ENCODE measurements around the gene KHDRBS2.

The KHDRBS2 gene

GRCh38 chr6:62174548-62174947 is 111.5 kb downstream of the KHDRBS2 start:
- H3K36me3 ChIP-seq (ENCODE audit: control insufficient read depth, low read depth, low read length) = no peaks in the 10 kb centered on the region

GRCh38 chr6:62167736-62168135 is 118.3 kb downstream of the KHDRBS2 start:
- no peaks in the 10 kb centered on the region for H3K4me1 ChIP-seq (ENCODE audit: control insufficient read depth, low read depth, low read length)
- no peak overlapping the region for H3K27ac ChIP-seq (ENCODE audit: low read length)
- no peaks in the 10 kb centered on the region for H3K36me3 ChIP-seq (ENCODE audit: control insufficient read depth, low read depth, low read length)
- H3K27me3 ChIP-seq (ENCODE audit: control insufficient read depth, insufficient read depth, low read length) = no peaks in the 10 kb centered on the region
- peaks cover 5% of the 10 kb centered on the region for H3K9me3 ChIP-seq (ENCODE audit: control insufficient read depth, low read depth, low read length)
- H3K4me3 ChIP-seq (ENCODE audit: low read length) = no peak overlapping the region
- H3K9ac ChIP-seq (ENCODE audit: low read length) = no peak overlapping the region

More at GRCh38 chr6:62174548-62174947, 111.5 kb downstream of the KHDRBS2 start:
- no peak overlapping the region for H3K9ac ChIP-seq (ENCODE audit: low read length)
- H3K9me3 ChIP-seq (ENCODE audit: control insufficient read depth, low read depth, low read length) = no peaks in the 10 kb centered on the region
- H3K4me1 ChIP-seq (ENCODE audit: control insufficient read depth, low read depth, low read length) = no peaks in the 10 kb centered on the region
- H3K27ac ChIP-seq (ENCODE audit: low read length) = no peak overlapping the region
- no peak overlapping the region for H3K4me3 ChIP-seq (ENCODE audit: low read length)
- H3K27me3 ChIP-seq (ENCODE audit: control insufficient read depth, insufficient read depth, low read length) = no peaks in the 10 kb centered on the region

- H3K27ac ChIP-seq (ENCODE audit: low read length) = no peak overlapping the region
- peaks cover 12% of the 10 kb centered on the region for H3K9me3 ChIP-seq (ENCODE audit: control insufficient read depth, low read depth, low read length)
- H3K36me3 ChIP-seq (ENCODE audit: control insufficient read depth, low read depth, low read length) = no peaks in the 10 kb centered on the region
These were observed 123.2 kb downstream of the KHDRBS2 start for GRCh38 chr6:62162858-62163257.

GRCh38 chr6:62152796-62153195 is 133.2 kb downstream of the KHDRBS2 start:
- Histone ChIP-seq H3K4me1 (ENCODE audit: control insufficient read depth, low read depth, low read length) (no peaks in the 10 kb centered on the region), H3K9me3 (ENCODE audit: control insufficient read depth, low read depth, low read length) (no peaks in the 10 kb centered on the region), H3K36me3 (ENCODE audit: control insufficient read depth, low read depth, low read length) (no peaks in the 10 kb centered on the region), H3K27me3 (ENCODE audit: control insufficient read depth, insufficient read depth, low read length) (no peaks in the 10 kb centered on the region), H3K9ac (ENCODE audit: low read length) (no peak overlapping the region), H3K4me3 (ENCODE audit: low read length) (no peak overlapping the region), H3K27ac (ENCODE audit: low read length) (no peak overlapping the region)

More at GRCh38 chr6:62162858-62163257, 123.2 kb downstream of the KHDRBS2 start:
- Histone ChIP-seq H3K9ac (ENCODE audit: low read length) (no peak overlapping the region), H3K4me1 (ENCODE audit: control insufficient read depth, low read depth, low read length) (no peaks in the 10 kb centered on the region), H3K4me3 (ENCODE audit: low read length) (no peak overlapping the region), H3K27me3 (ENCODE audit: control insufficient read depth, insufficient read depth, low read length) (no peaks in the 10 kb centered on the region)

- Histone ChIP-seq H3K9me3 (ENCODE audit: control insufficient read depth, low read depth, low read length) (no peaks in the 10 kb centered on the region), H3K27me3 (ENCODE audit: control insufficient read depth, insufficient read depth, low read length) (no peaks in the 10 kb centered on the region), H3K9ac (ENCODE audit: low read length) (no peak overlapping the region), H3K4me3 (ENCODE audit: low read length) (no peak overlapping the region), H3K27ac (ENCODE audit: low read length) (no peak overlapping the region), H3K4me1 (ENCODE audit: control insufficient read depth, low read depth, low read length) (no peaks in the 10 kb centered on the region), H3K36me3 (ENCODE audit: control insufficient read depth, low read depth, low read length) (no peaks in the 10 kb centered on the region)
These were observed 135.9 kb downstream of the KHDRBS2 start for GRCh38 chr6:62150048-62150663.

GRCh38 chr6:62146954-62147853 is 138.8 kb downstream of the KHDRBS2 start:
- Histone ChIP-seq H3K27me3 (ENCODE audit: control insufficient read depth, insufficient read depth, low read length) (no peaks in the 10 kb centered on the region), H3K27ac (ENCODE audit: low read length) (no peak overlapping the region), H3K9ac (ENCODE audit: low read length) (no peak overlapping the region), H3K36me3 (ENCODE audit: control insufficient read depth, low read depth, low read length) (no peaks in the 10 kb centered on the region), H3K4me3 (ENCODE audit: low read length) (no peak overlapping the region), H3K4me1 (ENCODE audit: control insufficient read depth, low read depth, low read length) (no peaks in the 10 kb centered on the region), H3K9me3 (ENCODE audit: control insufficient read depth, low read depth, low read length) (no peaks in the 10 kb centered on the region)

GRCh38 chr6:62129127-62129526 is 156.9 kb downstream of the KHDRBS2 start:
- Histone ChIP-seq H3K27ac (ENCODE audit: low read length) (no peak overlapping the region), H3K4me3 (ENCODE audit: low read length) (no peak overlapping the region), H3K9ac (ENCODE audit: low read length) (no peak overlapping the region), H3K4me1 (ENCODE audit: control insufficient read depth, low read depth, low read length) (no peaks in the 10 kb centered on the region), H3K9me3 (ENCODE audit: control insufficient read depth, low read depth, low read length) (peaks cover 6% of the 10 kb centered on the region), H3K36me3 (ENCODE audit: control insufficient read depth, low read depth, low read length) (no peaks in the 10 kb centered on the region), H3K27me3 (ENCODE audit: control insufficient read depth, insufficient read depth, low read length) (no peaks in the 10 kb centered on the region)

- no peak overlapping the region for H3K4me3 ChIP-seq (ENCODE audit: low read length)
These were observed 166.6 kb downstream of the KHDRBS2 start for GRCh38 chr6:62119401-62119800.

GRCh38 chr6:62103186-62103859 is 182.7 kb downstream of the KHDRBS2 start:
- Histone ChIP-seq H3K36me3 (ENCODE audit: control insufficient read depth, low read depth, low read length) (no peaks in the 10 kb centered on the region), H3K9ac (ENCODE audit: low read length) (no peak overlapping the region), H3K4me3 (ENCODE audit: low read length) (no peak overlapping the region), H3K27me3 (ENCODE audit: control insufficient read depth, insufficient read depth, low read length) (no peaks in the 10 kb centered on the region), H3K9me3 (ENCODE audit: control insufficient read depth, low read depth, low read length) (no peaks in the 10 kb centered on the region), H3K4me1 (ENCODE audit: control insufficient read depth, low read depth, low read length) (no peaks in the 10 kb centered on the region), H3K27ac (ENCODE audit: low read length) (no peak overlapping the region)

More at GRCh38 chr6:62119401-62119800, 166.6 kb downstream of the KHDRBS2 start:
- H3K36me3 ChIP-seq (ENCODE audit: control insufficient read depth, low read depth, low read length) = no peaks in the 10 kb centered on the region
- no peaks in the 10 kb centered on the region for H3K4me1 ChIP-seq (ENCODE audit: control insufficient read depth, low read depth, low read length)
- H3K9me3 ChIP-seq (ENCODE audit: control insufficient read depth, low read depth, low read length) = no peaks in the 10 kb centered on the region
- H3K9ac ChIP-seq (ENCODE audit: low read length) = no peak overlapping the region
- no peak overlapping the region for H3K27ac ChIP-seq (ENCODE audit: low read length)
- H3K27me3 ChIP-seq (ENCODE audit: control insufficient read depth, insufficient read depth, low read length) = no peaks in the 10 kb centered on the region

- Histone ChIP-seq H3K27ac (ENCODE audit: low read length) (no peak overlapping the region), H3K36me3 (ENCODE audit: control insufficient read depth, low read depth, low read length) (no peaks in the 10 kb centered on the region), H3K9me3 (ENCODE audit: control insufficient read depth, low read depth, low read length) (no peaks in the 10 kb centered on the region), H3K9ac (ENCODE audit: low read length) (no peak overlapping the region), H3K4me1 (ENCODE audit: control insufficient read depth, low read depth, low read length) (no peaks in the 10 kb centered on the region), H3K4me3 (ENCODE audit: low read length) (no peak overlapping the region), H3K27me3 (ENCODE audit: control insufficient read depth, insufficient read depth, low read length) (no peaks in the 10 kb centered on the region)
These were observed 183.6 kb downstream of the KHDRBS2 start for GRCh38 chr6:62102387-62102786.

GRCh38 chr6:62090442-62091229 is 195.4 kb downstream of the KHDRBS2 start:
- Histone ChIP-seq H3K27ac (ENCODE audit: low read length) (no peak overlapping the region), H3K9me3 (ENCODE audit: control insufficient read depth, low read depth, low read length) (no peaks in the 10 kb centered on the region), H3K4me1 (ENCODE audit: control insufficient read depth, low read depth, low read length) (no peaks in the 10 kb centered on the region), H3K27me3 (ENCODE audit: control insufficient read depth, insufficient read depth, low read length) (no peaks in the 10 kb centered on the region), H3K9ac (ENCODE audit: low read length) (no peak overlapping the region), H3K4me3 (ENCODE audit: low read length) (no peak overlapping the region), H3K36me3 (ENCODE audit: control insufficient read depth, low read depth, low read length) (no peaks in the 10 kb centered on the region)

Data from iPS-18a (cell line).